ENCODE data around the gene PBX4. TPM values are rescaled to one million over a fixed set of nuclear protein-coding genes. Genes with fewer than 3 reads are reported as not detected.

Gene PBX4
- total and polyA plus RNA-seq, 2 of the 8 experiments (the other 6 are each of a cell fraction or from before 2014, with no cell fraction given) = 3.4 to 3.8 TPM

DNA sequence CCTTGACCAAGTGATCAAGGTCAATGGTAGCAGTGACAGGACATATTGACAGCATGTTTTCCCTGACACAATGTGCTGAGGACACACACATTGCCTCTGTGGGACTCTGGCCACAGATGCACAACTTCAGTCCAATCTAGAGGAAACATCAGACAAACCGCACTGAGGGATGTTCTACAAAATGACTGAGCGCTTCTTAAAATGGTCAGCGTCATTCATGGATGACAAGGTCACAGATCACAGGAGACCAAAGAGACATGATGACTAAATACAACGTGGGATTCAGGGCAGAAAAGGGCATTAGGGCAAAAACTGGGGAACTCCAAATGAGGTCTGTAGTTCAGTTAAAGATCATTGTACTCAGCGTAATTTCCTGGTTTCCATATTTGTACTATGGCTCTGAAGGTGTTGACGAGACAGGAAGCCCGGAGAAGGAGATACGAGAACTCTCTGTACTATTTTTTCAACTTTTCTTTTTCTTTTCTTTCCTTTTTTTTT is 20.6 kb downstream of the PBX4 start (continued):
- TF ChIP-seq, protein P1, sequence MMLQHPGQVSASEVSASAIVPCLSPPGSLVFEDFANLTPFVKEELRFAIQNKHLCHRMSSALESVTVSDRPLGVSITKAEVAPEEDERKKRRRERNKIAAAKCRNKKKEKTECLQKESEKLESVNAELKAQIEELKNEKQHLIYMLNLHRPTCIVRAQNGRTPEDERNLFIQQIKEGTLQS (IDR thresholded peaks at IDR 0.05; ENCODE audit: insufficient read depth, low read depth, low read length) = no peak
- TF ChIP-seq RAD21 (IDR thresholded peaks at IDR 0.05 in 1 of 2, conservative IDR thresholded peaks at IDR 0.05 in 1 of 2; ENCODE audit: low read depth in 2 of 2, low read length in 2 of 2) = no peak
- TF ChIP-seq RFX5 (IDR thresholded peaks at IDR 0.05; ENCODE audit: borderline replicate concordance, low read depth, low read length) = no peak
